ENCODE measurements around the gene TUNAR.

Gene TUNAR

DNA sequence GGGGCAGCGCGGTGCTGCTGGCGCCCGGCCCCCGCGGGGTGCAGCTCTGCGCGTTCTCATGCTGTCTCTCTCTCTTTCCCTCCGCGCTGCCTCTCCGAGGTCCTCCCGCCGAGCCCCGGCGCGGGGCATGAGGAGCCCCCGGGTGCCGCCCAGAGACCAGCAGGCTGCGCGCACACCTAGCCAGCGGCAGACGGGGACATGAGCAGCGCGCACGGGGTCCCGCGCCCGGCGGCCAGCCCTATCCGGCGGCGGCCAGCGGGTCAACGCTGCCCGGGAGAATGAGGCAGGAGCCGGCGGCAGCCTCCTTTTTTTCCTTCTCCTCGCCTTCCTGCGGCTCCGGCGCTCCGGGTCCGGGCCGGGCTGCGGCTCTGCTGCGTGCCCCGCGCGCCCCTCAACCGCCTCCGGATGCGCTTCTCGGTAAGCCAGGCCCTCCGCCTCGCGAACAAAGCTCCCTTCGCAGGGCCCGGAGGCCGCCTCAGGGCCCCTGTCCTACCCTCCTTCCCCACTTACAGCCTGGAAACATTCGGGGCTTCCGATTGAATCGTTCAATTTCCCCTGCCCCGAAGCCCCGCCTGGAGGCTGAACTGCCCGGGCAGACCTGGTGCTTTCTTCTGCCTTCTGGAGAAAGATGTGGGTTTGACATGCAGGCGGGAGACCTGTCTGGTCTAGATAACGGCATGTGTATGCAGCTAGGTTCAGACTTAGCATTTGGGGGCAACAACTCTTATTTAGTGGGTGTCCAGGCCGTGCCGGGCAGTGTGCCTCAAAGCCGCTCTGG lies at the start of gene TUNAR:
Gene TUNAR, plus strand, starts transcription at position 72 of the 778 bp plus-strand sequence.
- no peak for DNase-seq (ENCODE audit: low read depth)

DNA sequence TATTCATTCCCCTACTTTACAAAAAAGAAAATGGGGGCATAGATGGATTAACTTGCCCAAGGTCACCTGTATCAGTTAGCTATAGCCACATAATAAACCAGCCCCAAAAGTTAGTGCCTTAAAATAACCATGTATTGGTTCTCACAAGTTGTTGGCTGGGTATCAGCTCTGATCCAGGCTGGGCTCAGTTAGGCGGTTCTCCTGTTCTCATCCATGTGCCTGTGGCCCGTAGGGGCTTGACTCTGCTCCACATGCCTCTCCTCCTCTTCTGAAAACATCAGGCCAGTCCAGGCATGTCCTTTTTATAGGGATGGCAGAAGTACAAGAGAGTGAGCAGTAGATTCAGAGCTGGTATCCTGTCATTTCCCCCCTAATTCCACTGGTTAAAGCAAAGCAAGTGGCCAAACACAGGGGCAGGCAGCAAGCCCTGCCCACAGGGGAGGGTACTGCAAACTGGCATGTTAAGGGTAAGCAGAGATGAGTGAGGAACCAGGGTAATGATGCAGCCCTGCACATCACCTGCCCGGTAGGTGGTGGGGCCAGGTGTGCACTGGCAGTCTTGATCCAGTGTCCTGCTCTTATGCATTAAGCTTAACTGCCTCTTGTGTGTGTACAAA lies 47.9 kb upstream of the TUNAR start:
- no peak for DNase-seq (ENCODE audit: low read depth)

- no peak for DNase-seq (ENCODE audit: low read depth)
Observed at GRCh38 chr14:95829321-95829720, 47.3 kb upstream of the TUNAR start.

GRCh38 chr14:95830386-95830785 lies 46.2 kb upstream of the TUNAR start:
- DNase-seq (ENCODE audit: low read depth), result no peak

DNA sequence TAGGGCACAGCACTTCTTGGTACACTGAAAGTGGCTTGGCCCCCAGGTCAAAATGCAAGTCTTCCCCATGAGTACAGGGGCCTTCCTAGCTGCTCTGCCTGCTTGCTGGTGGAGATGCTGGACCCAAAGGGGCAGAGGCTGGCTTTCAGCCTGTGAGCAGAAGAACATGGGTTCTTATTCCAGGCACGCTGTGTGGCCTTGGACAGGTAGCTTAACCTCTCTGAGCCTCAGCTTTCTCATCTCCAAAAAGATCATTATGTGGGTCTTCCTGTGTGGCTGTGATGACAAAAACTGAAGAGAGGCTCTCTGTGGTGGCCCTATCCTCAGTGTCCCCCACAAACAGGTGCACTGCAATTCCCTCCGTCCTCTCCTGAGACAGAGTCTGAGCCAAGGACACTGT lies 45.6 kb upstream of the TUNAR start:
- DNase-seq (ENCODE audit: low read depth), result no peak

DNA sequence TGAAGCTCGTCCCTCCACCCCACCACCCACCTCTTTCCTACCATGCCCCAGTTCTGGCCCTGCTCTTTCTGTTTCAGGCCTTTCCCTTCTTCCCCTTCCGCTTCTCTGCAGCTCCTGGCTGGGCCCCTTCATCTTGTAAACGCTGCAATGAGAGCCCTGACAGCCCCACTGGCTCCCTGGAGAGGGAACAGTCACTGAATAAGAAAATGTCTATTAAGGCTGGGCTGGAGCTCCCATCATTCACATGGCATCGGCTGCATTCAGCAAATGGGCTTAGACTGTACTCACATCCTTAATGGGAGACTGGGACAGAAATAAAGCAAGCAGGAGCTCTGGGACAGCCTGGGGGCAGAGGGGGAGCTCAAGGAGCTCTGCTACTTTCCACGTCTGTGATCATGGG lies 45.2 kb upstream of the TUNAR start:
- no peak for DNase-seq (ENCODE audit: low read depth)

DNA sequence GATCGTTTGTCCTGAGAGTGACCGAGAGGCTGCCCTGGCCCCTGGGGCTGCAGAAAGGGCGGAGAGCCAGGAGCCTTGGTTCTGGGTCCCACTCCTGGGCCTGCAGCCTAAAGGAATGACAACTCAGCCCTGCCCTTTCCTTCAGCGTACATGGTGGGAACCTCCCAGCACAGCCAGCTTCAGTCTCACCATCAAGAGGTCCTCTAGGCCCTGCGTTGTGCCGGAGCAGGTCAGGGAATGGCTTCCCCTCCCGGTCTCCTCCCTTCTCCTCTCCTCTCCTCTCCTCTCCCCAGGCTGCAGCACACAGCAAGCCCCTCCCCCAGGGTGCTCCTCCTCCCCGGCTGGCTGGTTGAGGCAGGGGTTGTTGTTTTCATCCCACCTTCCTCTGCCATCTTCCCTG lies 44.6 kb upstream of the TUNAR start:
- no peak for DNase-seq (ENCODE audit: low read depth)

- DNase-seq (ENCODE audit: low read depth), result no peak
Observed at GRCh38 chr14:95833429-95833828, 43.2 kb upstream of the TUNAR start.

- no peak for DNase-seq (ENCODE audit: low read depth)
Observed at GRCh38 chr14:95834496-95834895, 42.1 kb upstream of the TUNAR start.

- no peak for DNase-seq (ENCODE audit: low read depth)
Observed at GRCh38 chr14:95835121-95835730, 41.4 kb upstream of the TUNAR start.

GRCh38 chr14:95838862-95839261 lies 37.8 kb upstream of the TUNAR start:
- DNase-seq (ENCODE audit: low read depth), result no peak

- no peak for DNase-seq (ENCODE audit: low read depth)
Observed at GRCh38 chr14:95840094-95840700, 36.4 kb upstream of the TUNAR start.

DNA sequence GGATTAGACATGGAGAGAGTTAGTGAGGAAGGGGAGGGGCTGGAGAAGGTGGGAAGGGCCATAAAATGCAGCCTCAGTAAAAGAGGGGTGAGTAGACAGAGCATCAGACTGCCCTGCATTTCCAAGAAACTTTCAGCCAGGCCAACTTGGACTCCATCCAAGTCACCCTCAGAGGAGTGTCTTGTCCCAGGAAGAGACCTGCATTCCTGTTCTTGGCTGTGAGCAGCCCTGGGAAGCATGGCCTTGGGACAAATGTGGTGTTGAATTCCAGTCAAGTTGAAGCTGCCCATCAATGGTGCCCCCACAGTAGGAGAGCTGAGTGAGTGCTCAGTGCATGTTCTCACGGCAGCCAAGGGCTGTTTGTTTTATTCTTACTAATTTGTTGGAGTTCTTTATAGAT lies 35.0 kb upstream of the TUNAR start:
- no peak for DNase-seq (ENCODE audit: low read depth)

DNA sequence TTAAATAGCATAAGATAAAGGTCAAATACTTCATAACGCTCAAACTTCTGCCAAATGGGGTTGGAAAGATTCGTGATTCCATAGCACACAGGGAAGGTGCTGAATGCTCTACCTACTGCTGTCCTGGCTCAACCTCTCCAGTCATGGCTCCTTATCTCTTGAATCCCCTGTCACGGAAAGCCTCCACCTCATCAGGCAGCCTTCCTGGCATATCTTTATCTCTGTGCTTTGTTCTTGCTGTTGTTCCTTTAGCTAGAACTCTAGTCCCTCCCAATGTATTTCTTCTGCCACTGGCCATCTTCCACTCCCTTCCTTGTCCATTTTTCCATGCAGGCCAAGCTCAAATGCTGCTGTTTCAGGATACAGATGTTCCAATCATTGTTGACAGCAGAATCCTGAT lies 26.9 kb upstream of the TUNAR start:
- no peak for DNase-seq (ENCODE audit: low read depth)

GRCh38 chr14:95850429-95850828 lies 26.2 kb upstream of the TUNAR start:
- no peak for DNase-seq (ENCODE audit: low read depth)

- DNase-seq (ENCODE audit: low read depth), result no peak
Observed at GRCh38 chr14:95855606-95856005, 21.0 kb upstream of the TUNAR start.

DNA sequence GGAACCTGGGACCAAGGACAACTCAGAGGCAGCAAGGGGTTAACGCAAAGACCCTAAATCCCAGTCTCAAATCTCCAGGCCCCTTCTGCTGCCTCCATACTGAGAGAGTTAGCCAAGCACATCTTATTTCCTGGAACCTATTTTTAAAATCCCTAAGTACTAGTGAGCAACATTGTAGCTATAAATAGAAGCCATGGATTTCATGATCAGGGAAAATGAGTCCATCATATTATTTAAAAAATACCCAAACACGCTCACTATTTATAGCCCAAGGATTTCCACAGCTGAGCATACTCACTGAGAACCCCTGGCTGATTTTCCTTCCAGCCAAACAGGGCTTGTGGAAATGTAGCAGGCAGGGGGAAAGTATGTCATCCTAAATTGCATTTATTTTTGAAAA lies 19.4 kb upstream of the TUNAR start:
- DNase-seq (ENCODE audit: low read depth), result no peak

DNA sequence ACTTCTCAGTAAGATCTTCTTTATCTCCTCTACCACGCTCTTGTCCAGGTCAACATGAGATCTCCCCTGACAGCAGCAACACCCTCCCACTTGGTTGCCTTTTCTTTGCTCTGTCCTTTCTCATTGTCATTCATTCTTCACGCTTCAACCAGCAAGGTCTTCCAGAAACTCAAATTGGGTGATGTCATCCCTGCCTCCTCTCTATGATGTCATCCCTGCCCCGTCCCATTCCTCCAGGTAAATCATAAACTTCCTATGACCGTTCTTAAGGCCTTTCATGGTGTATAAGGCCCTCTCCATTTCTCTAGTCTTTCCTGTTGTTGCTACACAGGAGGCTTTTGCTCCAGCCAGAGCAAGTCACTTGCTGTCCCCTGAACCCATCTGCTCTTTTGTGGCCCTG lies 17.7 kb upstream of the TUNAR start:
- no peak for DNase-seq (ENCODE audit: low read depth)

DNA sequence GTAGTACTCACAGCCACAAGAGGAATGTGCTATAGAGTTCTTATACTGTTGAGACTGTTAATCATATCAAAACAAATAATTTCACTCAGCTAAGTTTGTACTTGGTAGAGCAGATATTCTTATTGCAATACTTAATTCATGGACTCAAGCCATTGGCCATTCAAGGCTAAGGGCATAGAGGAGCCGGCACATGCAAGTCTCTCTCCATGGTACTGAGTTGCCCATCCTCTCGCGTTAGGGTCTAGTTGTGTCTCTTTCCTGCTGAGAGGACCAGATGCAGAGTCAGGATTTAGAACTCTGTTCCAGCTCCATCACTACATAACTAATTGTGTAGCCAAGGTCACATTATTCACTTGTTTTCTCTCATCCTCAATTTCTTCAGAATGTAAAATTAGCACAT lies 14.4 kb upstream of the TUNAR start:
- DNase-seq (ENCODE audit: low read depth), result no peak

DNA sequence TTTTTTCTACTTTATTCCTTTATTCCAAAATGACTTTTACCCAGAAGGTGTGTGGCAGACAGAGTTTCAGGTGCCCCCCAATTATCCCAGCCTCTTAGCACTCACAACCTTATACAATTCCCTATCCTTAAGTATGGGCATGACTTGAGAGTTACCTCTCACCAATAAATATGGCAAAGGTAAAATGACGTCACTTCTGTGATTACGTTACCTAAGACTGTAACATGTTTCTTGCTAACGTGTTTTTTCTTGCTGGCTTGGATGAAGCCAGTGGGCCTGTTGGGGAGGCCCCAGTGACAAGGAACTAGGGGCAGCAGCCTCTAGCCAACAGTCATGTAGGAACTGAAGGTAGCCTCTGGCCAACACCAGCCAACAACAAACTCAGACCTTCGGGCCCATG lies 13.3 kb upstream of the TUNAR start:
- no peak for DNase-seq (ENCODE audit: low read depth)

GRCh38 chr14:95869776-95870175 lies 6.9 kb upstream of the TUNAR start:
- no peak for DNase-seq (ENCODE audit: low read depth)

GRCh38 chr14:95870772-95871171 lies 5.9 kb upstream of the TUNAR start:
- no peak for DNase-seq (ENCODE audit: low read depth)

DNA sequence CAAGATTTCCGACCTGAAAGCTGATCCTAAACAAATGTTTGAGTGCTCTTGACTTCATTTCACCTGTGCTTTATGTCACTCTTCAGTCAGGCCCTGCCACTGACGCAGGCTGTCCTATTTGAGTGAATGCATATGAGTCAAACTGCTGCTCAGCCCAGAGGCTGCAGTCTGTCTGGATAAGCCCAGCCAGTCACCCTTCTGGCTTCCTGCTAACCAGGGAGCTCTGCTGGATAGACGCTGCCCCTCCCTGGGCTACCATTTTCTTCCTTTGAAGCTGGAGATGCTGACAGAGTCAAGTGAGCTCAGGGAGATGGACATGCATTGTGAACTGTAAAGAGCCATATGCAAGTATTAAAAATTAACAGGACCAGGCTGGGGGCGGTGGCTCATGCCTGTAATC lies 5.1 kb upstream of the TUNAR start:
- DNase-seq (ENCODE audit: low read depth), result no peak

Measured in stimulated activated CD8-positive, alpha-beta memory T cell treated with anti-CD3 and anti-CD28 coated beads, Interleukin-15, amount 100 ng/mL, for 24 hours (primary cell).